ENCODE measurements around the gene SPEM2. TPM values are rescaled to one million over a fixed set of nuclear protein-coding genes. Genes with fewer than 3 reads are reported as not detected.

Gene SPEM2
- total RNA-seq, 4 donors from 2014 or later = not detected

DNA sequence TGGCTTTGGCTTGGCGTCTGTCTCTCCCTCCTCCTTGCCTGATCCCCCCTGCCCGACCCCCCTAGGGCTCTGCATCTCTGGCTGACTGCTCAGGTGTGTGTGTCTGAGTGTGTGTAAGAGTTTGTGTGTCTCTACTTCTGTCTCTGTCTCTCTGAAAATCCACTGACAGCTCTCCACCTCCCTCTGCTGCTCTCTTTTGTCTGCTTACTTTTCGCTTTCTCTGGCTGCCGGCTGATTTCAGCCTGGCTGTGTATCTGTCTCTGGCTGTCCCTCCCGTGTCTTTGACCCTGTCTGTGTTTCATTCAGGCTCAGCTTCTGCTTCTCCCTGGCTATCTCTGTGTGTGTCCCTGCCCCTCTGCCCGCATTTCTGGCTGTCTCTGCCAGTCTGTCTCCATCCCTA, 9.1 kb upstream of the SPEM2 start:
- Histone ChIP-seq H3K27ac (no peak overlapping the region), H3K9me3 (no peaks in the 10 kb centered on the region), H3K36me3 (peaks cover 27% of the 10 kb centered on the region), H3K4me3 (no peak overlapping the region), H3K27me3 (no peaks in the 10 kb centered on the region), H3K4me1 (no peaks in the 10 kb centered on the region)
- no peak for DNase-seq (ENCODE audit: low spot score in 2 of 2)
- 85% methylated on average over 6 of the region's 6 CpGs for WGBS
- TF ChIP-seq, protein P1, sequence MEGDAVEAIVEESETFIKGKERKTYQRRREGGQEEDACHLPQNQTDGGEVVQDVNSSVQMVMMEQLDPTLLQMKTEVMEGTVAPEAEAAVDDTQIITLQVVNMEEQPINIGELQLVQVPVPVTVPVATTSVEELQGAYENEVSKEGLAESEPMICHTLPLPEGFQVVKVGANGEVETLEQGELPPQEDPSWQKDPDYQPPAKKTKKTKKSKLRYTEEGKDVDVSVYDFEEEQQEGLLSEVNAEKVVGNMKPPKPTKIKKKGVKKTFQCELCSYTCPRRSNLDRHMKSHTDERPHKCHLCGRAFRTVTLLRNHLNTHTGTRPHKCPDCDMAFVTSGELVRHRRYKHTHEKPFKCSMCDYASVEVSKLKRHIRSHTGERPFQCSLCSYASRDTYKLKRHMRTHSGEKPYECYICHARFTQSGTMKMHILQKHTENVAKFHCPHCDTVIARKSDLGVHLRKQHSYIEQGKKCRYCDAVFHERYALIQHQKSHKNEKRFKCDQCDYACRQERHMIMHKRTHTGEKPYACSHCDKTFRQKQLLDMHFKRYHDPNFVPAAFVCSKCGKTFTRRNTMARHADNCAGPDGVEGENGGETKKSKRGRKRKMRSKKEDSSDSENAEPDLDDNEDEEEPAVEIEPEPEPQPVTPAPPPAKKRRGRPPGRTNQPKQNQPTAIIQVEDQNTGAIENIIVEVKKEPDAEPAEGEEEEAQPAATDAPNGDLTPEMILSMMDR (IDR thresholded peaks at IDR 0.05) = no peak
- TF ChIP-seq POLR2A (IDR thresholded peaks at IDR 0.05) (no peak), EP300 (IDR thresholded peaks at IDR 0.05) (no peak), POLR2AphosphoS5 (IDR thresholded peaks at IDR 0.05) (no peak)

DNA sequence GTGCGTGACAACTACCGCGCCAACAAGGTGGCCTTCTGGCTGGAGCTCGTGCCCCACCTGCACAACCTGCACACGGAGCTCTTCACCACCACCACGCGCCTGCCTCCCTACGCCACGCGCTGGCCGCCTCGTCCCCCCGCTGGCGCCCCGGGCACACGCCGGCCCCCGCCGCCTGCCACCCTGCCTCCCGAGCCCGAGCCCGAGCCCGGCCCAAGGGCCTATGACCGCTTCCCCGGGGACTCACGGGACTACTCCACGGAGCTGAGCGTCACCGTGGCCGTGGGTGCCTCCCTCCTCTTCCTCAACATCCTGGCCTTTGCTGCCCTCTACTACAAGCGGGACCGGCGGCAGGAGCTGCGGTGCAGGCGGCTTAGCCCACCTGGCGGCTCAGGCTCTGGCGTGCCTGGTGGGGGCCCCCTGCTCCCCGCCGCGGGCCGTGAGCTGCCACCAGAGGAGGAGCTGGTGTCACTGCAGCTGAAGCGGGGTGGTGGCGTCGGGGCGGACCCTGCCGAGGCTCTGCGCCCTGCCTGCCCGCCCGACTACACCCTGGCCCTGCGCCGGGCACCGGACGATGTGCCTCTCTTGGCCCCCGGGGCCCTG, 8.3 kb upstream of the SPEM2 start:
- 95% methylated on average over 48 of the region's 54 CpGs for WGBS
- no peaks in the 10 kb centered on the region for H3K4me1 ChIP-seq

DNA sequence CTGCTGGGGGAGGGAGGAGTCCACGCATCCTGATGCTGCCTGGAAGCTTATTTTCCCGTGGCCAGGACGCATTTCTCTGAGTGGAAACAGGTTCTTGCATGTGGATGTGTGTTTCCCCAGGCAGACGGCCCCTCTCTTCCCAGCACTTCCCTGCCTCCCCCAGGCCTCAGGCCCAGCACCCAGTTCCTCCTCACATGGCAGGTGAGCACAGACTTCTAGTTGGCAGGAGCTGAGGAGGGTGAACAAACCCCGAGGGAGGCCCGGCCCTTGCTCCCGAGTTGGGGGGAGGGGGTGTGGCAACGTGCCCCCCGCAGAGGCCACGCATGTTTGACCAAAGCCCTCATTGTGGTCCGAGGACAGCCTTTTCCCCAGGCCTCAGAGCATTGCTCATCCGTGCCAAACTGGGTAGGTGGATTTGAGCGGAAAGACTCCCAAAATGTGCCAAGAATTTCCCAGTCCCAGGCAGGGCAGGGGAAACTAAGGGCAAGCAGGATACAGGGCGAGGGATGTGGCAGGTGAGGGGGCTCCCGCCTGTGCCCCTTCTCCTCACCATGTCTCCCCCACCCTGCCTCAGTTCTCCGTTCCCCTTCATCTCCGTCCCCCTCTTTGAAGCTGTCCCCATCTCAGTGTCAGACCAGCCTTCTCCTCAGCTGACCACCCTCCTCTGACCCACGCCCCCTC, 6.8 kb upstream of the SPEM2 start:
- Histone ChIP-seq H3K36me3 (peaks cover 27% of the 10 kb centered on the region), H3K4me1 (no peaks in the 10 kb centered on the region), H3K27me3 (no peaks in the 10 kb centered on the region), H3K9me3 (no peaks in the 10 kb centered on the region), H3K27ac (no peak overlapping the region), H3K4me3 (no peak overlapping the region)
- WGBS = 71% methylated on average over 16 of the region's 18 CpGs
- TF ChIP-seq EP300 (IDR thresholded peaks at IDR 0.05) (no peak), POLR2AphosphoS5 (IDR thresholded peaks at IDR 0.05) (no peak), POLR2A (IDR thresholded peaks at IDR 0.05) (no peak)
- TF ChIP-seq, protein P1 (IDR thresholded peaks at IDR 0.05) = no peak
- DNase-seq (ENCODE audit: low spot score in 2 of 2) = peak in 1 of 2 donors; percentile 51

More for the DNA sequence above, 8.3 kb upstream of the SPEM2 start:
- H3K27ac ChIP-seq = no peak overlapping the region
- no peak for DNase-seq (ENCODE audit: low spot score in 2 of 2)
- TF ChIP-seq EP300 (IDR thresholded peaks at IDR 0.05) (no peak), POLR2A (IDR thresholded peaks at IDR 0.05) (no peak), POLR2AphosphoS5 (IDR thresholded peaks at IDR 0.05) (no peak)
- TF ChIP-seq, protein P1 (IDR thresholded peaks at IDR 0.05) = no peak
- H3K36me3 ChIP-seq = peaks cover 27% of the 10 kb centered on the region
- no peak overlapping the region for H3K4me3 ChIP-seq
- H3K27me3 ChIP-seq = no peaks in the 10 kb centered on the region
- H3K9me3 ChIP-seq = no peaks in the 10 kb centered on the region

DNA sequence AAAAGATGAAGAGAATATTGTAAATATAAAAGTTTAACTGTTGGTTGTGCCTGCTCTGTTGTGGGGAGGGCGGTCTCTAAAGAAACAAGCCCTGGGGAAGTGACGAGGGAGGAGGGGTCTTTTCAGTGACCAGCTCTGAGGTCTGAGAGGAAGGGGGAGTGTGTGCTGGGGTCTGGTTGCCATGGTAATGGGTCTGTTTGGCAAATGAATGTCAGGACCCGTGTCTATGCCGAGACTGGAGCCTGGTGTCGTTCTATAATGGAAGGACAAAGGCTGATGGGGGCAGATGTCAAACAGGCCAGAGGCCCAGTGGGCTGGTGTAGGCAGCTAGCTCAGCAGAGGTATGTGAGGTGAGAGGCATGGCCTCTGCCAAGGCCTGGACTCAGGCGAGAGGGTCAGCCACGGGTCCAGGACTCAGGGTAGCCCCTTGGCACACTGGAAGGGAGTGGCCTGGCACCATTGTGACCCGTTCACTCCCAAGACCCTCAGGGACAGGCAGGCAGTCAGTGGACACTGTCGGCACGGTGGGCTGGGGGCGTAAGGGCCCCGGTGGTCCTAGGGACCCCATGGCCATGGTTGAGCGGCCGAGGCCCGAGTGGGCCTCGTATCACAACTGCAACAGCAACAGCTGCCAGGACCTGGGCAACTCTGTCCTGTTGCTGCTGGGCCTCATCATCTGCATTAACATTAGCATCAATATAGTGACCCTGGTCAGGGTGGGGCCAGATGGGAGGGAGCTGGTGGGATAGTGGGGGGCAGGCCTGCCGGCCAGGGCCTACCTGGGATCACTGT, 5.4 kb upstream of the SPEM2 start, which contains the start of gene SPEM1:
SPEM1 (plus strand) TSS at position 506 of the 792 bp plus-strand sequence; CDS start at position 567, 61 bp downstream.
- Histone ChIP-seq H3K4me3 (no peak within 1 kb of the TSS), H3K36me3 (peaks cover 23% of the 10 kb centered on the region), H3K27me3 (no peaks in the 10 kb centered on the region), H3K27ac (no peak within 1 kb of the TSS), H3K4me1 (no peaks in the 10 kb centered on the region), H3K9me3 (no peaks in the 10 kb centered on the region)
- DNase-seq (ENCODE audit: low spot score in 2 of 2) = no peak
- WGBS = 83% methylated on average over 16 of the region's 17 CpGs
- TF ChIP-seq POLR2A (IDR thresholded peaks at IDR 0.05) (no peak), POLR2AphosphoS5 (IDR thresholded peaks at IDR 0.05) (no peak), EP300 (IDR thresholded peaks at IDR 0.05) (no peak)
- TF ChIP-seq, protein P1 (IDR thresholded peaks at IDR 0.05) = no peak

DNA sequence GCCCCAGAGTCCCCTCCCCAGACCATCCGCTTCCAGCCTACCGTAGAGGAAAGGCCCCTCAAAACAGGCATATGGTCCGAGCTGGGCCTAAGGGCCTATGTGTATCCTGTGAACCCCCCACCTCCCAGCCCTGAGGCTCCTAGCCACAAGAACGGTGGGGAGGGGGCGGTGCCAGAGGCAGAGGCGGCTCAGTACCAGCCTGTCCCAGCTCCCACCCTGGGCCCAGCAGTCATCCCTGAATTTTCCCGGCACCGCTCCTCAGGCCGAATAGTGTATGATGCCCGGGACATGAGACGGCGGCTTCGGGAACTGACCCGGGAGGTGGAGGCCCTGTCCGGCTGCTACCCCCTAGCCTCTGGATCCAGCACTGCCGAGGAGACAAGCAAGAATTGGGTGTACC, 4.2 kb upstream of the SPEM2 start:
- DNase-seq (ENCODE audit: low spot score in 2 of 2) = peak in 1 of 2 donors; percentile 55
- Histone ChIP-seq H3K27me3 (no peaks in the 10 kb centered on the region), H3K36me3 (peaks cover 15% of the 10 kb centered on the region), H3K9me3 (no peaks in the 10 kb centered on the region), H3K4me3 (no peak overlapping the region), H3K4me1 (no peaks in the 10 kb centered on the region), H3K27ac (no peak overlapping the region)
- WGBS = 91% methylated on average over 13 of the region's 16 CpGs
- TF ChIP-seq EP300 (IDR thresholded peaks at IDR 0.05) = no peak
- TF ChIP-seq, protein P1 (IDR thresholded peaks at IDR 0.05) = no peak
- no peak for TF ChIP-seq POLR2A (IDR thresholded peaks at IDR 0.05)
- TF ChIP-seq POLR2AphosphoS5 (IDR thresholded peaks at IDR 0.05) = no peak

Measured in suprapubic skin (tissue), 4 donors.